GM12878 (cell line): ENCODE measurements around the gene FURIN. TPM values are rescaled to one million over a fixed set of nuclear protein-coding genes. Genes with fewer than 3 reads are reported as not detected.

ENCODE experiments used
- ATAC-seq: fragments of 200-7000 bp; cut with Tn5 transposase; 3 replicates; pipeline ENCODE4 v1.9.1; 2020; ENCODE audit warnings: mild to moderate bottlenecking, moderate library complexity
- BruUV-seq: library from RNA; stranded (reverse); fragments of 400-500 nt; replicated peaks from 2 replicates; lab custom pipeline; 2021; lab: Mats Ljungman, UMichigan
- CTCF ChIA-PET: fragments of 300-600 bp; sonication (Branson Sonifier 250); formaldehyde crosslinking; extraction: SDS; loops from one replicate; lab custom pipeline; 2021; ENCODE audit warnings: inconsistent platforms; lab: Yijun Ruan, JAX
- POLR2A ChIA-PET: fragments of 350-600 bp; formaldehyde crosslinking; extraction: SDS; loops from one replicate; lab custom pipeline; 2021; ENCODE audit warnings: inconsistent platforms; lab: Charles Lee
- RAD21 ChIA-PET: fragments of 300-600 bp; sonication (Branson Sonifier 250); formaldehyde crosslinking; loops from one replicate; lab custom pipeline; 2023; ENCODE audit warnings: antibody characterized with exemption; ENCODE audit not compliant: unreplicated experiment; lab: Charles Lee
- SMC1A ChIA-PET: fragments of 300-600 bp; sonication (Branson Sonifier 250); formaldehyde crosslinking; loops from one replicate; lab custom pipeline; 2023; ENCODE audit not compliant: unreplicated experiment, uncharacterized antibody; lab: Charles Lee
- DNase-seq: peaks from one replicate; pipeline ENCODE4 v3.0.0-alpha.2; 2011; ENCODE audit warnings: low read depth, low spot score
- FAIRE-seq: peaks from 3 replicates; lab custom pipeline; 2011; peaks lifted over from hg19 to GRCh38; lab: Jason Lieb, UNC
- H2AFZ ChIP-seq: 2 replicates; pipeline ENCODE4 v1.6.0; 2011; ENCODE audit warnings: low read depth, low read length, control low read depth; ENCODE audit not compliant: control insufficient read depth
- H3K27ac ChIP-seq: 2 replicates; pipeline ENCODE4 v1.5.1; 2011; ENCODE audit warnings: control low read depth; ENCODE audit not compliant: control insufficient read depth, insufficient read depth
- H3K27me3 ChIP-seq, 2 experiments: replicated peaks in 1 of 2; 2 replicates each; pipeline versions ENCODE4 v1.6.0 to v1.6.1; 2011; ENCODE audit warnings: low read length in 1 of 2; ENCODE audit not compliant: control insufficient read depth in 2 of 2, insufficient read depth in 2 of 2
- H3K36me3 ChIP-seq, 2 experiments: 2 replicates each; pipeline ENCODE4 v1.5.1; 2011; ENCODE audit warnings: low read length in 1 of 2; ENCODE audit not compliant: control insufficient read depth in 2 of 2, insufficient read depth in 2 of 2
- H3K4me1 ChIP-seq: 2 replicates; pipeline ENCODE4 v1.6.1; 2011; ENCODE audit warnings: mild to moderate bottlenecking, low read length, moderate library complexity, mixed read lengths; ENCODE audit not compliant: control insufficient read depth, insufficient read depth
- H3K4me2 ChIP-seq: 2 replicates; pipeline ENCODE4 v1.6.0; 2011; ENCODE audit warnings: control low read depth; ENCODE audit not compliant: control insufficient read depth, insufficient read depth
- H3K4me3 ChIP-seq: fragments of 200-600 bp; sonication (generic); 2 replicates; pipeline ENCODE4 v1.5.1; 2016
- H3K79me2 ChIP-seq: 2 replicates; pipeline ENCODE4 v1.6.0; 2011; ENCODE audit warnings: low read length; ENCODE audit not compliant: control insufficient read depth, insufficient read depth
- H3K9ac ChIP-seq: 2 replicates; pipeline ENCODE4 v1.8.0; 2011; ENCODE audit warnings: low read length, control low read depth, mixed read lengths; ENCODE audit not compliant: control insufficient read depth, insufficient read depth
- H3K9me3 ChIP-seq: replicated peaks from 3 replicates; pipeline ENCODE4 v1.5.1; 2011; ENCODE audit warnings: mild to moderate bottlenecking, low read length; ENCODE audit not compliant: control insufficient read depth, insufficient read depth
- H4K20me1 ChIP-seq: 2 replicates; pipeline ENCODE4 v1.6.0; 2011; ENCODE audit not compliant: control insufficient read depth, insufficient read depth
- BMI1 ChIP-seq: fragments of 450-650 bp; IDR thresholded peaks from 2 replicates; pipeline ENCODE4 v1.6.1; 2016; ENCODE audit warnings: mild to moderate bottlenecking, moderate library complexity, borderline replicate concordance
- EP300 ChIP-seq, 2 experiments: fragments of 150-350 bp in 1 of 2; IDR thresholded peaks; 2 replicates each; pipeline ENCODE4 v1.6.1; 2011 to 2012; ENCODE audit warnings: low read depth in 2 of 2, low read length in 2 of 2, borderline replicate concordance in 1 of 2, improper control_type of control experiment in 1 of 2, inconsistent platforms in 1 of 2; ENCODE audit not compliant: control insufficient read depth in 1 of 2
- HDAC2 ChIP-seq: fragments of 200-600 bp; sonication (generic); IDR thresholded peaks from 2 replicates; pipeline ENCODE4 v1.6.1; 2017
- IKZF2 ChIP-seq, 2 experiments: fragments of 450-650 bp; IDR thresholded peaks; 2 replicates each; pipeline ENCODE4 v1.6.1; 2017; ENCODE audit warnings: mild to moderate bottlenecking in 2 of 2, moderate library complexity in 2 of 2
- KAT2A ChIP-seq: conservative IDR thresholded peaks from 2 replicates; pipeline ENCODE4 v1.6.1; 2011; ENCODE audit warnings: low read depth, low read length; ENCODE audit not compliant: control insufficient read depth
- MTA3 ChIP-seq: IDR thresholded peaks from 2 replicates; pipeline ENCODE4 v1.6.1; 2012; ENCODE audit warnings: low read length, inconsistent platforms, borderline replicate concordance
- POLR2AphosphoS2 ChIP-seq: IDR thresholded peaks from 2 replicates; pipeline ENCODE4 v1.6.1; 2011; ENCODE audit warnings: low read depth, mild to moderate bottlenecking, low read length, improper control_type of control experiment, moderate library complexity
- RB1 ChIP-seq: fragments of 450-650 bp; formaldehyde crosslinking; IDR thresholded peaks from 2 replicates; pipeline ENCODE4 v1.6.1; 2017; ENCODE audit warnings: mild to moderate bottlenecking, borderline replicate concordance
- REST ChIP-seq: IDR thresholded peaks from 2 replicates; pipeline ENCODE4 v1.6.1; 2012; ENCODE audit warnings: mild to moderate bottlenecking, low read depth, low read length
- SMARCA5 ChIP-seq: fragments of 450-650 bp; IDR thresholded peaks from 2 replicates; pipeline ENCODE4 v1.6.1; 2017; ENCODE audit warnings: mild to moderate bottlenecking
- SMC3 ChIP-seq: IDR thresholded peaks from 2 replicates; pipeline ENCODE4 v1.6.1; 2011; ENCODE audit warnings: low read length, improper control_type of control experiment, borderline replicate concordance
- SUZ12 ChIP-seq: fragments of 200-600 bp; sonication (generic); IDR thresholded peaks from one replicate; pipeline ENCODE4 v1.6.1; 2018; ENCODE audit warnings: antibody characterized with exemption, mild to moderate bottlenecking; ENCODE audit not compliant: unreplicated experiment
- ZBTB11 ChIP-seq: fragments of 450-650 bp; formaldehyde crosslinking; IDR thresholded peaks from 2 replicates; pipeline ENCODE4 v1.5.0; 2022; ENCODE audit warnings: mild to moderate bottlenecking, missing genetic modification characterization
- ZNF207 ChIP-seq: fragments of 450-650 bp; IDR thresholded peaks from 2 replicates; pipeline ENCODE4 v1.6.1; 2014; ENCODE audit warnings: antibody characterized with exemption, mild to moderate bottlenecking, borderline replicate concordance
- ZZZ3 ChIP-seq: IDR thresholded peaks from 2 replicates; pipeline ENCODE4 v1.6.1; 2011; ENCODE audit warnings: low read depth; ENCODE audit not compliant: control insufficient read depth, insufficient read length
- WGBS: methylation state at CpG from one replicate; pipeline ENCODE4 v1.1.6; 2016; ENCODE audit warnings: low lambda C conversion rate; ENCODE audit not compliant: insufficient replicate concordance, insufficient coverage; ENCODE audit errors: missing lambda C conversion rate; 5-methylcytosine and 5-hydroxymethylcytosine counted together
- in situ Hi-C: fragments of 300-500 bp; cut with MboI; formaldehyde crosslinking; loops from 9 replicates; pipeline ENCODE4 v1.14.3; 2018; ENCODE audit warnings: mixed read lengths
- intact Hi-C: fragments of 100-400 bp; cut with micrococcal nuclease; formaldehyde crosslinking; loops from one replicate; pipeline ENCODE4 v1.14.2; 2022; ENCODE audit not compliant: unreplicated experiment
- polyA plus RNA-seq, 11 experiments: library from polyadenylated mRNA; depleted of rRNA in 4 of 11; unstranded in 6 of 11; stranded (reverse) in 5 of 11; fragments of >200 nt; fragmentation: Nextera tagmentation in 4 of 11; fragmentation: Illumina TruSeq in 1 of 11; extraction: Ambion mirVana in 4 of 11; extraction: Trizol in 1 of 11; gene quantifications; 1 replicate in 1 of 11; 2 replicates in 10 of 11; pipeline versions ENCODE4 v1.2.1 to v1.2.3, GENCODE V29; 2011 to 2016; ENCODE audit warnings: inconsistent platforms in 2 of 11, missing spikeins in 2 of 11, low read depth in 1 of 11
- total RNA-seq, 4 experiments: library from RNA; depleted of rRNA in 3 of 4; stranded (reverse); fragments of >200 nt in 3 of 4; fragmentation: Illumina TruSeq in 1 of 4; extraction: Trizol in 1 of 4; gene quantifications; 2 replicates each; pipeline versions ENCODE4 v1.2.1 to v1.2.3, GENCODE V29; 2013 to 2021

Gene FURIN
- total and polyA plus RNA-seq, 10 of the 15 experiments (the other 5 are each of a cell fraction or from before 2014, with no cell fraction given), result 0.47 to 39.9 (median 8.0) TPM

GRCh38 chr15:90891346-90891949, 23.1 kb downstream of the FURIN start:
- peaks cover 2% of the 10 kb centered on the region for H3K4me1 ChIP-seq
- SMC1A ChIA-PET, result no interaction called here
- CTCF ChIA-PET, result no interaction called here
- no peaks in the 10 kb centered on the region for H3K27me3 ChIP-seq
- intact Hi-C loops (no loop called here), in situ Hi-C loops (no loop called here)
- H3K9ac ChIP-seq, result no peak overlapping the region
- no peak overlapping the region for H3K4me3 ChIP-seq
- RAD21 ChIA-PET, result no interaction called here
- no peaks in the 10 kb centered on the region; a peak in 2 of 4 replicates for H3K36me3 ChIP-seq
- ATAC-seq, result no peak
- H3K27ac ChIP-seq, result no peak overlapping the region
- POLR2A ChIA-PET, result interaction anchor here (0.6 kb wide), 1 partner anchor 1216 kb away, joined by 3 read pairs; no protein-coding TSS in a partner anchor
- H2AFZ ChIP-seq, result no peak overlapping the region
- H4K20me1 ChIP-seq, result no peaks in the 10 kb centered on the region
- no peaks in the 10 kb centered on the region for H3K9me3 ChIP-seq
- 67% methylated on average over 8 of the region's 8 CpGs for WGBS
- no peak overlapping the region for H3K4me2 ChIP-seq
- no TSS peak for BruUV-seq
- no peaks in the 10 kb centered on the region for H3K79me2 ChIP-seq
- no peak for DNase-seq
- no peak for FAIRE-seq
- TF ChIP-seq SUZ12 (no peak), MTA3 (no peak), POLR2AphosphoS2 (no peak), EP300 (IDR thresholded peaks at IDR 0.05; ENCODE audit: borderline replicate concordance in 1 of 2, control insufficient read depth in 1 of 2, low read depth in 2 of 2, low read length in 2 of 2) (no peak), ZNF207 (no peak), REST (no peak), ZBTB11 (CRISPR knock-in tag) (no peak), IKZF2 (IDR thresholded peaks at IDR 0.05) (no peak), SMARCA5 (no peak), SMC3 (no peak), HDAC2 (no peak), KAT2A (no peak), RB1 (no peak), ZZZ3 (no peak), BMI1 (no peak)
